ENCODE results near the gene YWHAG.

- TF ChIP-seq PATZ1 (CRISPR knock-in tag; IDR thresholded peaks at IDR 0.05; ENCODE audit: borderline replicate concordance), result no peak
- TF ChIP-seq ZFP30 (CRISPR knock-in tag; IDR thresholded peaks at IDR 0.05), result no peak
- TF ChIP-seq CREB5 (CRISPR knock-in tag; IDR thresholded peaks at IDR 0.05; ENCODE audit: low read depth), result no peak
- TF ChIP-seq CSRNP3 (CRISPR knock-in tag; IDR thresholded peaks at IDR 0.05), result no peak
- TF ChIP-seq POU6F1 (CRISPR knock-in tag; IDR thresholded peaks at IDR 0.05; ENCODE audit: borderline replicate concordance, low read depth), result no peak
- TF ChIP-seq ZNF565 (CRISPR knock-in tag; conservative IDR thresholded peaks at IDR 0.05; ENCODE audit: low read depth), result no peak
- no peak for TF ChIP-seq ZFP3 (CRISPR knock-in tag; IDR thresholded peaks at IDR 0.05)
- TF ChIP-seq CSDC2 (CRISPR knock-in tag; IDR thresholded peaks at IDR 0.05), result no peak
- no peak for TF ChIP-seq ZNF70 (CRISPR knock-in tag; IDR thresholded peaks at IDR 0.05)
- no peak for TF ChIP-seq ZC3H10 (CRISPR knock-in tag; IDR thresholded peaks at IDR 0.05)
- no peak for TF ChIP-seq OSR1 (CRISPR knock-in tag; IDR thresholded peaks at IDR 0.05)
- no peak for TF ChIP-seq ARNTL (CRISPR knock-in tag; IDR thresholded peaks at IDR 0.05; ENCODE audit: borderline replicate concordance, low read depth)
- TF ChIP-seq GLIS3 (CRISPR knock-in tag; IDR thresholded peaks at IDR 0.05), result no peak
These were observed 2.7 kb downstream of the YWHAG start for GRCh38 chr7:76356115-76356514.

Measured in SK-N-SH treated with all-trans-retinoic acid at 6 μM for 48 hours (cell line).